ENCODE measurements around the gene SEMA4D. TPM values are rescaled to one million over a fixed set of nuclear protein-coding genes. Genes with fewer than 3 reads are reported as not detected.

Gene SEMA4D
- total and polyA plus RNA-seq, 2 donors from 2014 or later = 18.9 to 147 TPM

DNA sequence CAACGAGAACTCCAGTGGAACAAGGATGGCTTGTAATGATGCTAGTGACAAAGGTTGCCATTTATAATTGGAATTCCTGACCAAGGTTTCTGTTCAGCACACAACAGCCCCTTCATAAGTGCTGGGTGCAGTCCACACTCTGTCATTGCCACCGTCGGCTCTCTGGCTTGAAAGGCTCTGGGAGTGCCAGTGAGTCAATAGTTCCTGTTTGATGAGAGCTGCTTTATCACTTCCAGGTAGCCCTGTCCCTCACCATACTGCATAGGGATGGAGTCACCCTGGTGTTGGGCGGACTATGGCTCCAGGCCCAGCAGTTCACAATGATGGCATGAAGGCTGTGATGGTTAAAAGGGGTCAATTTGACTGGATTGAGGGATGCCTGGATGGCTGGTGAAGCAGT is 34.6 kb upstream of the SEMA4D start:
- Histone ChIP-seq H3K9ac (ENCODE audit: low read length in 3 of 3) (no peak overlapping the region), H3K4me1 (ENCODE audit: control insufficient read depth in 2 of 3, insufficient read depth in 2 of 3, low read depth in 1 of 3, low read length in 3 of 3) (peaks cover 7 to 13% (median 9%) of the 10 kb centered on the region in 3 donors), H3K9me3 (ENCODE audit: control insufficient read depth in 2 of 3, insufficient read depth in 1 of 3, low read length in 3 of 3) (no peaks in the 10 kb centered on the region), H3K27me3 (ENCODE audit: control insufficient read depth, insufficient read depth, low read length) (no peaks in the 10 kb centered on the region), H3K4me3 (ENCODE audit: low read length in 3 of 3) (no peak overlapping the region), H3K36me3 (ENCODE audit: control insufficient read depth in 2 of 3, insufficient read depth in 3 of 3, low read length in 3 of 3) (no peaks in the 10 kb centered on the region), H3K27ac (ENCODE audit: low read depth in 2 of 2, low read length in 2 of 2) (no peak overlapping the region)
- intact Hi-C loops (cut with DNase I) = no loop called here
- TF ChIP-seq, protein P1, sequence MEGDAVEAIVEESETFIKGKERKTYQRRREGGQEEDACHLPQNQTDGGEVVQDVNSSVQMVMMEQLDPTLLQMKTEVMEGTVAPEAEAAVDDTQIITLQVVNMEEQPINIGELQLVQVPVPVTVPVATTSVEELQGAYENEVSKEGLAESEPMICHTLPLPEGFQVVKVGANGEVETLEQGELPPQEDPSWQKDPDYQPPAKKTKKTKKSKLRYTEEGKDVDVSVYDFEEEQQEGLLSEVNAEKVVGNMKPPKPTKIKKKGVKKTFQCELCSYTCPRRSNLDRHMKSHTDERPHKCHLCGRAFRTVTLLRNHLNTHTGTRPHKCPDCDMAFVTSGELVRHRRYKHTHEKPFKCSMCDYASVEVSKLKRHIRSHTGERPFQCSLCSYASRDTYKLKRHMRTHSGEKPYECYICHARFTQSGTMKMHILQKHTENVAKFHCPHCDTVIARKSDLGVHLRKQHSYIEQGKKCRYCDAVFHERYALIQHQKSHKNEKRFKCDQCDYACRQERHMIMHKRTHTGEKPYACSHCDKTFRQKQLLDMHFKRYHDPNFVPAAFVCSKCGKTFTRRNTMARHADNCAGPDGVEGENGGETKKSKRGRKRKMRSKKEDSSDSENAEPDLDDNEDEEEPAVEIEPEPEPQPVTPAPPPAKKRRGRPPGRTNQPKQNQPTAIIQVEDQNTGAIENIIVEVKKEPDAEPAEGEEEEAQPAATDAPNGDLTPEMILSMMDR (IDR thresholded peaks at IDR 0.05; ENCODE audit: borderline replicate concordance, extremely low read depth, insufficient read depth) = no peak
- DNase-seq = no peak
- FAIRE-seq = no peak

DNA sequence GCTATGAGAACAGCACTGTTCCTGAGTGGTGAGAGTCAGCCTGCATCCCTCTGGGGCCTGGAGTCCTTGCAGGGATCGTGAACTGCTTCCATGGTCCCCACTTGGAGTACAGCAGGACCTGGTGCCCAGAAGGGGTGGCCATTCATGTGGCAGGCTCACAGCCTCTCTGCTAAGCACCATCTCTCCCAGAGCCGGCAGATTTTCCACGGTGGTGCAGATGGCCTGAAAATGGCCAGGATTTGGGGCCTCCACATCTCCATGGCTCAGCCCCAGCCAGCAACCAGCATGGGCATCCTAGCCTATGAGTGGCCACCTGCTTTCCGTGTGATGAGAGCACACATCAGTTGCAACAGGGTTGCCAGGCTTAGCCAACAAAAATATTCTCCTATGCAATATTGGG is 33.9 kb upstream of the SEMA4D start:
- DNase-seq = no peak
- H3K27me3 ChIP-seq (ENCODE audit: control insufficient read depth, insufficient read depth, low read length) = no peaks in the 10 kb centered on the region
- no peak overlapping the region for H3K9ac ChIP-seq (ENCODE audit: low read length in 3 of 3)
- H3K4me3 ChIP-seq (ENCODE audit: low read length in 3 of 3) = no peak overlapping the region
- H3K27ac ChIP-seq (ENCODE audit: low read depth in 2 of 2, low read length in 2 of 2) = no peak overlapping the region
- no peaks in the 10 kb centered on the region for H3K36me3 ChIP-seq (ENCODE audit: control insufficient read depth in 2 of 3, insufficient read depth in 3 of 3, low read length in 3 of 3)
- FAIRE-seq = no peak
- peaks cover 7 to 13% (median 9%) of the 10 kb centered on the region in 3 donors for H3K4me1 ChIP-seq (ENCODE audit: control insufficient read depth in 2 of 3, insufficient read depth in 2 of 3, low read depth in 1 of 3, low read length in 3 of 3)
- TF ChIP-seq, protein P1 (IDR thresholded peaks at IDR 0.05; ENCODE audit: borderline replicate concordance, extremely low read depth, insufficient read depth) = no peak
- H3K9me3 ChIP-seq (ENCODE audit: control insufficient read depth in 2 of 3, insufficient read depth in 1 of 3, low read length in 3 of 3) = no peaks in the 10 kb centered on the region
- intact Hi-C loops (cut with DNase I) = no loop called here

DNA sequence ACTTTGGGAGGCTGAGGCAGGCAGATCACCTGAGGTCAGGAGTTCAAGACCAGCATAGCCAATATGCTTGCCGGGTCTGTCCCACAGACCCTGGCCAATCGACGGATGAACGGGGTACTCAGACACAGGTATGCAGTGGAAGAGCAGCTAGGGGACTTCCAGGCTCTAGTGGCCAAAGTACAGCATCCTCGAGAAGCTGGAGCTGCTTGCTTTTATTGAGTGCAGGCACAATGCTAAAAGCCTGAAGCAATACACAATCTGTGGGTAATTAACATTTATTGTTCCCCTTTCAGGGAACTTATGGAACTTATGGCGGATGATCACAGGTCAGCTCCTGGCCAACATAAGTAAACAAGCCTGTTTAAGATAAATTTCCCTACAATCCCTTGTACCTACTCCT is 32.8 kb upstream of the SEMA4D start:
- intact Hi-C loops (cut with DNase I) = no loop called here
- Histone ChIP-seq H3K4me1 (ENCODE audit: control insufficient read depth in 2 of 3, insufficient read depth in 2 of 3, low read depth in 1 of 3, low read length in 3 of 3) (peaks cover 7 to 13% (median 9%) of the 10 kb centered on the region in 3 donors), H3K36me3 (ENCODE audit: control insufficient read depth in 2 of 3, insufficient read depth in 3 of 3, low read length in 3 of 3) (no peaks in the 10 kb centered on the region)

More for the DNA sequence above, 32.8 kb upstream of the SEMA4D start:
- DNase-seq (no peak), FAIRE-seq (no peak)
- Histone ChIP-seq H3K9ac (ENCODE audit: low read length in 3 of 3) (no peak overlapping the region), H3K27ac (ENCODE audit: low read depth in 2 of 2, low read length in 2 of 2) (no peak overlapping the region), H3K9me3 (ENCODE audit: control insufficient read depth in 2 of 3, insufficient read depth in 1 of 3, low read length in 3 of 3) (no peaks in the 10 kb centered on the region), H3K27me3 (ENCODE audit: control insufficient read depth, insufficient read depth, low read length) (no peaks in the 10 kb centered on the region), H3K4me3 (ENCODE audit: low read length in 3 of 3) (no peak overlapping the region)
- TF ChIP-seq, protein P1 (IDR thresholded peaks at IDR 0.05; ENCODE audit: borderline replicate concordance, extremely low read depth, insufficient read depth) = no peak

Measured in kidney (tissue), 14 donors.